WERI-Rb-1 (cell line): ENCODE measurements around the gene WWOX.

Source experiments
- DNase-seq: peaks from one replicate; pipeline ENCODE4 v3.0.0-alpha.2; 2020
- H3K27ac ChIP-seq: fragments of 250-450 bp; sonication (Bioruptor Pico); 2 replicates; pipeline ENCODE4 v1.5.1; 2020; ENCODE audit warnings: mild to moderate bottlenecking, moderate library complexity
- H3K27me3 ChIP-seq: fragments of 250-450 bp; sonication (Bioruptor Pico); 2 replicates; pipeline ENCODE4 v1.5.1; 2021; ENCODE audit warnings: mild to moderate bottlenecking, low read depth, moderate library complexity; ENCODE audit not compliant: insufficient read depth, severe bottlenecking
- H3K36me3 ChIP-seq: fragments of 250-450 bp; sonication (Bioruptor Pico); 2 replicates; pipeline ENCODE4 v1.5.1; 2020; ENCODE audit warnings: mild to moderate bottlenecking, moderate library complexity
- H3K4me3 ChIP-seq: 2 replicates; pipeline ENCODE4 v1.5.1; 2011; ENCODE audit warnings: low read depth, mild to moderate bottlenecking, control low read depth, low read length
- H3K9me3 ChIP-seq: fragments of 250-450 bp; sonication (Bioruptor Pico); 2 replicates; pipeline ENCODE4 v1.5.1; 2021; ENCODE audit warnings: mild to moderate bottlenecking, moderate library complexity; ENCODE audit not compliant: severe bottlenecking
- TF ChIP-seq, protein P1 (sequence below): IDR thresholded peaks from 2 replicates; pipeline ENCODE4 v1.5.1; 2011; ENCODE audit warnings: low read depth, mild to moderate bottlenecking, control low read depth, inconsistent platforms, low read length

The WWOX gene

DNA sequence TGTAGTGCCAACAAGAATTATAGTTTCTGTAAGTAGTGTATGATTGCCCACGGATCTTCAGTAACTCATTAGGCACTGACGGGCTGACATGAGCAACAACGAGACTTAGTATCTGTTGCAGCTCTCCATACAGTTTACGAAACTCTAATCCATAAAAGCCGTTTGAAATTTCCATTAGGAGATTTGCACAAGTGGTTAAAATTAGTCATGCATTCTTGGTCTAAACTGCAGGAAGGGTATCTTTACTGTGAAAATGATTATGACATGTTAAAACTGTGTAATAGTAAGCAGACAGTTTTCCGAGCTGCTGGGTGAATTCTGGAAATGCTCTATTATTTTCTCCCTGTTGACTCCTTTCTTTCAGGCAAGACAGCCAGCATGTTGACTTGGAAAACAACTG is 605.0 kb downstream of the WWOX start:
- no peak overlapping the region for H3K27ac ChIP-seq
- no peak overlapping the region for H3K4me3 ChIP-seq
- peaks cover 3% of the 10 kb centered on the region for H3K9me3 ChIP-seq
- DNase-seq, result no peak
- TF ChIP-seq, protein P1, sequence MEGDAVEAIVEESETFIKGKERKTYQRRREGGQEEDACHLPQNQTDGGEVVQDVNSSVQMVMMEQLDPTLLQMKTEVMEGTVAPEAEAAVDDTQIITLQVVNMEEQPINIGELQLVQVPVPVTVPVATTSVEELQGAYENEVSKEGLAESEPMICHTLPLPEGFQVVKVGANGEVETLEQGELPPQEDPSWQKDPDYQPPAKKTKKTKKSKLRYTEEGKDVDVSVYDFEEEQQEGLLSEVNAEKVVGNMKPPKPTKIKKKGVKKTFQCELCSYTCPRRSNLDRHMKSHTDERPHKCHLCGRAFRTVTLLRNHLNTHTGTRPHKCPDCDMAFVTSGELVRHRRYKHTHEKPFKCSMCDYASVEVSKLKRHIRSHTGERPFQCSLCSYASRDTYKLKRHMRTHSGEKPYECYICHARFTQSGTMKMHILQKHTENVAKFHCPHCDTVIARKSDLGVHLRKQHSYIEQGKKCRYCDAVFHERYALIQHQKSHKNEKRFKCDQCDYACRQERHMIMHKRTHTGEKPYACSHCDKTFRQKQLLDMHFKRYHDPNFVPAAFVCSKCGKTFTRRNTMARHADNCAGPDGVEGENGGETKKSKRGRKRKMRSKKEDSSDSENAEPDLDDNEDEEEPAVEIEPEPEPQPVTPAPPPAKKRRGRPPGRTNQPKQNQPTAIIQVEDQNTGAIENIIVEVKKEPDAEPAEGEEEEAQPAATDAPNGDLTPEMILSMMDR, result no peak
- H3K27me3 ChIP-seq, result no peaks in the 10 kb centered on the region
- no peaks in the 10 kb centered on the region for H3K36me3 ChIP-seq

DNA sequence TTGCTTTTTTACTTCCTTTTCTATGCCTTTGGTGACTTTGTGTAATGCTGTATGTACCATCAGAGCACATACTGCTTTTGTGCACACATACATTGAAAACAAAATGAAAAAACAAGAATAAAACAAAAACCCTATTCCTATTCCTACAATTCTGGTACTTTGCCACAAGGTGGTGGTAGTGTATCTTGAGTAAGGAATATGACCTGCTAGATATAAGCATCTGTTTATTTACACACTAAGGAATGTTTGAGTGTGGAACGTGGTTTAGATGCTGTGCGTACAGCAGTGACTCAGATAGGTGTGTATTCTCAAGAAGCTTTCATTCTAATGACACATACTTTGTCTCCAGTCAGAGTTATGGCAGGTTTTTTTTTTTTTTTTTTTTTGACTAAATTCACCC is 606.2 kb downstream of the WWOX start:
- no peaks in the 10 kb centered on the region for H3K27me3 ChIP-seq
- H3K36me3 ChIP-seq, result no peaks in the 10 kb centered on the region
- TF ChIP-seq, protein P1, result 0 out of 2 replicates have a peak, but pooled peaks have one; percentile 10
- DNase-seq, result no peak
- H3K27ac ChIP-seq, result no peak overlapping the region
- peaks cover 3% of the 10 kb centered on the region for H3K9me3 ChIP-seq
- no peak overlapping the region for H3K4me3 ChIP-seq

DNA sequence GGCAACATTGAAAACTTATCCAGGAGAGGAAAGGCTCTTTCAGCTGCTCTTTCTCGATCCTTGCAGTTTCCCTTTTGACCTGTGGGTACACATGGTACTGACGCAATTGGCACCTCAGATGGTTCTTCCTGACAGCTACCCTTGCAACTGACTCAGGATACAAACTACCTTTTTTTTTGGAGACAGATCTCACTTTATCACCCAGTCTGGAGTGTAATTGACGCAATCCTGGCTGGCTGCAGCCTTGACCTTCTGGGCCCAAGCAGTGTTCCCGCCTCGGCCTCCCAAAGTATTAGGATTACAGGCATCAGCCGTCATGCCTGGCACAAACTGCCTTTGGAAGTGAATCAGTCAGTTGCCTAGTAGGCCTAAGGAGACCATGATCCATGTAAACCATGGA is 607.2 kb downstream of the WWOX start:
- no peak for DNase-seq
- TF ChIP-seq, protein P1, result no peak
- peaks cover 3% of the 10 kb centered on the region for H3K9me3 ChIP-seq
- no peaks in the 10 kb centered on the region for H3K27me3 ChIP-seq
- H3K36me3 ChIP-seq, result no peaks in the 10 kb centered on the region
- H3K27ac ChIP-seq, result no peak overlapping the region
- no peak overlapping the region for H3K4me3 ChIP-seq

DNA sequence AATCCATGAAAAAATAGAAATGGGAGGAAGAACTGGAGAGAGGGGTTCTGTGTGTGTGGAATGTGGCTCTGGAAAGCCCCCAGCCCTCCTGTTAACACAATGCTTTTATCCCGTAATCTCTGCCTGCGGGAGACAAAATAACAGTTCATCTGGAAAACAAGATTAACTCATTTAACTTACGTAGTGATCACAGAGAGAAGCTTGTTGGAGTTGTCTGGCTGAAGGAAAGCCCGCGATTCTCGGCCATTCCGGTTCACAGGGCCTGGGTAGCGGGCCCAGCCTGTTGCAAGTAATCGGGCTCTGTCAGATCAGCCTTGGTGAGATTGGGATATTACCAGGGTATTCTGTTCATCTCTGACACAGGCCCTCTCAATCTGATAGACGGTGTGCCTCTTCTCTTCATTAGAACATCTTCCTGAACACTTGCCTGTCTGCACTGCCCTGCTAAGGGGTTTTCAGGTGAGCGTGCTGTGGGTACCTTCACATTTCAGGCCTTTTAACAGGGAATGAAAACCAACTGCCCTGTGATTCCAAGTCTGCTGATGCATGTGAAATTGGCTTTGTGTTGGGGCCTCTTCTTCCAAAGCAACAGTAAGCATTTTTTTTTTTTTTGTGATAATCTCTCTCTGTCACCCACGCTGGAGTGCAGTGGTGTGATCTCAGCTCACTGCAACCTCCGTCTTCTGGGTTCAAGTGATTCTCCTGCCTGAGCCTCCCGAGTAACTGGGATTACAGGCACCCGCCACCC is 609.9 kb downstream of the WWOX start:
- Histone ChIP-seq H3K27me3 (no peaks in the 10 kb centered on the region), H3K27ac (no peak overlapping the region), H3K4me3 (no peak overlapping the region), H3K9me3 (peaks cover 3% of the 10 kb centered on the region), H3K36me3 (no peaks in the 10 kb centered on the region)
- DNase-seq, result peak; percentile 17
- TF ChIP-seq, protein P1, result no peak

DNA sequence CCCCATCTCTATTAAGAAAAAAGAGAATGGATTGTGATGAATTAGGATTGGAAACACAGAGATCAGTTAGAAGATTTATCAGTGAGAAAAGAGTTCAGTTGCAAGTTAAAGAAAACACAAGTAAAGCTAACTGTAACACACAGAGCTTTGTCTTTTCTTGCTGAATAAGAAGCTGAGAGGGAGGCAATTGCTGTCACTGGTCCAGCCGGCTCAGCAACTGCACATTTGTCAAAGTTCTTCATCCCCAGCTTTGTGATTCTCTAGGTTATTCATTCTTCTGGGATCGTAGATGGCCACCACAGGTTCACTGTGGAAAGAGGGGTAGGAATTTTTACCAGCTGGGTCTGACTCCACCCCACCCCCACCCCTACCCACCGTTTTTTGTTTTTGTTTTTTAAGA is 615.7 kb downstream of the WWOX start:
- TF ChIP-seq, protein P1, result no peak
- Histone ChIP-seq H3K4me3 (no peak overlapping the region), H3K27ac (no peak overlapping the region), H3K9me3 (no peaks in the 10 kb centered on the region), H3K36me3 (no peaks in the 10 kb centered on the region), H3K27me3 (no peaks in the 10 kb centered on the region)
- DNase-seq, result no peak

DNA sequence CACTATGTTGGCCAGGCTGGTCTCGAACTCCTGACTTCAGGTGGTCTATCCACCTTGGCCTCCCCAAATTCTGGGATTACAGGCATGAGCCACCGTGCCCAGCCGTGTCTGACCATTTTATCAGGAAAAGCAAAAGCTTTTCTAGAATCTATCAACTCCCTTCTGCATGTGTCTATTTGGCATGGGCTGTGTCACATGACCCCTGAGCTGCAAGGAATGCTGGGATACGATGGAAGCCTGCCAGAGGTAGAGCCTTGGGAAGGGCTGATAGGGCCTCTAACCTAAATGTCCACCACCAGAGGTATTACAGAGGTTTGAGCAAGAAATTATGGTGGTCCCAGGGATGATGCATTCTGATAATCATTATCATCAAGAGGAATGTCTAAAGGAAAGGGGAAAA is 616.2 kb downstream of the WWOX start:
- Histone ChIP-seq H3K27ac (no peak overlapping the region), H3K9me3 (no peaks in the 10 kb centered on the region), H3K36me3 (no peaks in the 10 kb centered on the region), H3K27me3 (no peaks in the 10 kb centered on the region), H3K4me3 (no peak overlapping the region)
- DNase-seq, result no peak
- TF ChIP-seq, protein P1, result no peak
